GM18909 (cell line): ENCODE results near the gene ZFYVE21.
A peak's percentile ranks its signal among the peaks of the same experiment; 100 is the strongest.
"Not testable (repeated sequence)": the region's sequence is repeated elsewhere in the genome, so short reads cannot be mapped to it uniquely, and the experiment has no call there.

ENCODE experiments used
- ATAC-seq: cut with Tn5 transposase; IDR thresholded peaks from one replicate; pipeline ENCODE4 v1.9.1; 2021; ENCODE audit warnings: mild to moderate bottlenecking; ENCODE audit not compliant: unreplicated experiment, poor library complexity

The ZFYVE21 gene

DNA sequence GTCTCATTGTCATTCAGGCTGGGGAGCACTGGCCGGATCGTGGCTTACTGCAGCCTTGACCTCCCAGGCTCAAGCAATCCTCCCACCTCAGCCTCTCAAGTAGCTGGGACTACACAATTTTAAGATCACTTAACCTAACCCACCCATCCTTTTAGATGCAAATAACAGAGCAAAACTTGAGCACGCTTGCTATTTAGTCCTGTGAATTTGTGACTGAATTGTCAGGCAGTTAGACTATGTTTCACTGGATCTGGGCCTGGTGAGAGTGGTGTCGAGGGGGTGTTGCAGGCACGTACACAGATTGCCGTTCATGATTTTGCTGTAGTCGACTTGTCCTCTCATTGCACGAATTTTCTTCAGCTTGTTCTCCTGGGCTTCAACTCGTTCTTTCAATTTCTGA, 38.2 kb downstream of the ZFYVE21 start:
- ATAC-seq: no peak

DNA sequence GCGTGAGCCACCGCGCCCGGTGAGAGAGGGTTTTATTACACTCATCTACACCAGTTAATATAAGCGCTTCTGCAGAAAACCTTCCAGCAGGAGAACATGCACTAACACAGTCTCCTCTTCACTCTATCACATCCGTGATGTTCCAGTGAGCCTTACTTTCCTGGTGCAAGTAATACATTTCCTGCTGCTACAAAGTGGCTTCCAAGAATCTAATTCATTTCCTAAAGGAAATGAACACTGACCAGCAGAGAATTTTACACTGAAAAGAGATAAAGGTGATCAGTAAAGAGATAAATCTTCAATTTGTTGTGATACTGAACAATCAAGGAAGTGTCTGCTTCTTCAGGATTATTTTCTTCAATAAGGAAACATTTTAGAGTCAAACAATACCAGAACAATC, 39.5 kb downstream of the ZFYVE21 start:
- no peak for ATAC-seq

DNA sequence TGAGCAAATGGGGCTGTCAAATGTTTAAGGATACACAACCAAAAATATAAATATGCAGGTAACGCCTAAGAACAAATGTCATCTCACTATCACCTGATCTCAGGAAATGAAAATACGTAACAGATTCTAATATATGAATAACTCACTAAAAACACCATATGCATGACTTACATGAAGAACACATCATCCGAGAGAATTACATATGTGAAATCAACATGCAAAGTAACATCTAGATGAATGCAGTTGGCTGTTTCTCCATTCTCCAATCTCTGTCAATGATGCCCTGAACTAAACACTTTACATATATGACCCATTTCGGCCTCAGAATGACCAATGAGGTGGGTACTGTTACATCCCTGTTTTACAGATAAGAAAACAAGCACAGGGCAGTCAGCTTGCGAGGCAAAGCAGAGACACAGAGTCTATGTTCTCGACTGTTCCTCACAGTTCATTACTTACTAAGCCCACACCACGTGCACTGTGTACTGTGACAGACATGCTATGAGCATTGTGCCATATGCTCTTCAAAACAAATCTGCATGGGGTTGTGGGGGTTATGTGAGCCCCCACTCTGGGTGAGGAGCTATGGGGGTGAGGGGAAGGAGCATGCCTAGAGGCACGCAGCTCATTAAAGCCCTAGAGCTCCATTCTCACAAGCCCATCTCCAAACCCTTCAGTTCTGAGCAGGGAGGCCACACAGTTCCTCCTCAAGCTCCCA, 42.6 kb downstream of the ZFYVE21 start:
- no peak for ATAC-seq

DNA sequence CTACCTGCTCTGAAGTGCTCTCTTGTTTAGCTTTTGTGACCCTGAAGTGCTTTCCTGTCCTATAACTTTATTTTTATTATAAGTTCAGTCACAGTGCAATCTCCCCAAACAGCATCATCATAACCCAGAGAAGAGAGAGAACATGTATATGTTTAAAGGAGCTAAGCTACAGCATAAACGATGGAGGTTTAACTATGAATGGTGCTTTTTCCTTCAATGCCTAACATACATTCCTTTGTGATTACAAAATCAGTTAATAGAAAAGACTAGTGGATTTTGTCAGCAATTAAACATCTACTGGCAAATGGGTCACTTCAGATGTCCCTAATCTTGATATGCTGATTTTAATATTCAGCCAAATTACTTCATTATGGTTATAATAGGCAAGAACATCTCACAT, 46.4 kb downstream of the ZFYVE21 start:
- ATAC-seq: no peak

DNA sequence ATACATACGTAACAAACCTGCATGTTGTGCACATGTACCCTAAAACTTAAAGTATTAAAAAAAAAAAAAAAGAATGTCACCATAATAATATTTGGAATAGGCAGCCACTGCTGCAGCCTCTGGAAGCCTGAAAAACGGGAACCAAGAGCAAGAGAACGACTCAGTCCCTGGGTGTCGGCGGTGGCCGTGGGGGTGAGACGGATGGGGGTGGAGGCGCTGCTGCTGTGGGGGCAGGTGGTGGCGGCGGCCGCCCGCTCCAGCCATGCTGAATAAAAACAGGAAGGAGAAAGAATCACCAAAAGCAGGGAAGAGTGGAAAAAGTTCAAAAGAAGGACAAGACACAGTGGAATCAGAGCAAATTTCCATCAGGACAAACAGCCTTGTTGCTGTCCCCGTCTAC, 46.9 kb downstream of the ZFYVE21 start:
- ATAC-seq: no peak

DNA sequence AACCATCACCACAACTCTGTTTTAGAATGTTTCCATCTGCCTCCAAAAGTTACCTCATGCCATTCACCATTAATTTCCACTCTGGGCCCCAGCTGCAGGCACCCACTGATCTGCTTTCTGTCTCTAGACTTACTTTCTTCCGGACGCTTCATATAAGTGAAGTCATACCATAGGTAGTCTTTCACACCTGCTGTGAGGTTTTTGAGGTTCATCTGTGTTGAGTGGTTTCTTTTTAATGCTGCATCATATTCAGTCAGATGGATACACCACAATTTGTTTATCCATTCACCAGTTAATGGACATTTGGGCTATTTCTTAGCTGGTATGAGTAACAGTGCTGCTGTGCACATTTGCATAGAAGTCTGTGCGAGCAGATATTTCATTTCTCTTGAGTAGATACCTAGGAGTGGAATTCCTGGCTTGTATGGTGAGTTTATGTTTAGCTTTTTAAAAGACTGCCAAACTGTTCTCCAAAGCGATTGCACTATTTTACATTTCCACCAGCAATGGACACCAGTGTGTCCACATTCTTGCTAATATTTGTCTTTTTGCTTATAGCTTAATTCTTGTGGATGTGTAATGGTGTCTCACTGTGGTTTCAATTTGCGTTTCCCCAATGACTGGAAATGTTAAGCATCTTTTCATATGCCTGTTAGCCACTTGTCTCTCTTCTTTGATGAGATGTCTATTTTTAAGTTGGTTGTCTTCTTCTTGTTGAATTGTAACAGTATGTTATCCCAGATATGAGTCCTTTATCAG, 48.3 kb downstream of the ZFYVE21 start:
- peak; percentile 88 for ATAC-seq

DNA sequence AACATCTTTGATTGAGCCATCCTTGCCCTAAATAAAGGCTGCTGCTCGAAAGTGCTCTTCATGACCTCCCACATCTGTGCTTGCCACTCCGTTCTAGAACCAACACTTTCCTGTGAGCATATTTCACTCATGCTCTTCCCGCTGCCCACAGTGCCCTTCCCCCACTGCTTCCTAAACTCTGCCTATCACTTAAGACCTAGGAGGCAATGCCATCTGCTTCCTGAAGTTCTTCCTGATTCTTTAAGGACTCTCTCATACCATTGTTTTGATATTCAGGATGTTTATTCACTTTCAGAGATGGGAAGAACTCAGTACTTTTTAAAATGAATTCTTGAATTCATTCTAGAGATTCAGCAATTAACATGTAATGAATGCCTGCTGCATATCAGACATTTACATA, 49.9 kb downstream of the ZFYVE21 start:
- ATAC-seq: no peak

DNA sequence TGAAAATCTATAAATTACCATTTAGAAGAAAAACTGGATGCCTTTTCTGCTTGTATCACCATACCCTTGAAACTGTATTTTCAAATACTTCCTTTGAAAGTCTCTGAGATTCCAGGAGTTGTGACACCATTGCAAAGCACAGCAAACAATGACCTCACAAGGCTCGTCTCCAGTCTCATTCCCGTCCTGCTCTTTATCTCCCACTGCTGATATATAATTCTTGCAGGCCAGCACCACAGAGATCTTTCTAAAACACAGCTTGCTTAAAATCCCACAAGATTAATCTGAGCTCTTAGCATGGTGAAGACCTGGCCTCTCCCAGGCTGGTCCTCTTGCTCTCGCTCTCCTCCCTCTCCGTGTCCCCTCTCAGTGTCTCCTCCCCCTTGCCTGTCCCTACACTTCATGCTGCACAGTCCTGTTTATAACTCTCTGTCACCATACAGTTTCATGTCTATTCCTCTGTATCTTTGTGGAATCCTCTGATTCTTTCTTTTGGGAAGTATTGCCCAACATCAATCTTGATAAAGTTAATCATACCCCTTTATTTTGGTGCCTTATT, 51.8 kb downstream of the ZFYVE21 start:
- no peak for ATAC-seq

DNA sequence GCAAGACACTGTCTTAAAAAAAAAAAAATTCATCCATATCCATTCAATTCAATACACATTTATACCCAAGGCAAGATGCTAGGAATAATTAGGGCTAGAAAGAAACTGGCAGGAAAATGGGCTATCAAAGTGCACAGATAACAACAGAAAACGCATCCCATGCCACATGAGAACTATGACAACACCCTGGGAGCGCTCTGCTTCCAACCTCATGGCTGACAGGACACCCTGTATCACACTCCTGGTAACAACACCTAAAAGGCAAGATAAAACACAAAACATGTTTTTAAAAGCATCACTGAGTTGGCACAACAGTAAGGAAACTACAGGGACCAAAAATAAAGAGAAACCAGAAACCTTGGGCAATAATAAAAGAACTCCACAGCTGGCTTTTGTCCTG, 54.9 kb downstream of the ZFYVE21 start:
- ATAC-seq: no peak

DNA sequence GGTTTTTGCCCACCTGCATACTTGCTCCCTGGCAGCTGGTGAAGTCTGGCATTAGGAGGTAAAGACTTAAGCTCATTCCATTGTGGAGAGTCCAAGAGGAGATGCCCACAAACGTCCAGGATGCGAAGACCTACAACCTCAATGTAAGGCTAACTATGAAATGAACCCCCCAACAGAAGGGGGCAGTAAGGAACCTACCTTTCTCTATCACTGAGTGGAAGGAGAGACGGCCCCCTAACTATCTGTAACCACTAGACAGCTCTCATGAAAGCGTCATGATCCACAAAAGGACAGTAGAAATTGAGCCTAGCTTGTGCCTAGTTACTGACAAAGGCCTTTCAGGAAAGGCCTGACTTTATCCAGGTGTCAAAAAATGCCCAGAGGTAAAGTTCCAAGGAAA, 55.3 kb downstream of the ZFYVE21 start:
- ATAC-seq: no peak

DNA sequence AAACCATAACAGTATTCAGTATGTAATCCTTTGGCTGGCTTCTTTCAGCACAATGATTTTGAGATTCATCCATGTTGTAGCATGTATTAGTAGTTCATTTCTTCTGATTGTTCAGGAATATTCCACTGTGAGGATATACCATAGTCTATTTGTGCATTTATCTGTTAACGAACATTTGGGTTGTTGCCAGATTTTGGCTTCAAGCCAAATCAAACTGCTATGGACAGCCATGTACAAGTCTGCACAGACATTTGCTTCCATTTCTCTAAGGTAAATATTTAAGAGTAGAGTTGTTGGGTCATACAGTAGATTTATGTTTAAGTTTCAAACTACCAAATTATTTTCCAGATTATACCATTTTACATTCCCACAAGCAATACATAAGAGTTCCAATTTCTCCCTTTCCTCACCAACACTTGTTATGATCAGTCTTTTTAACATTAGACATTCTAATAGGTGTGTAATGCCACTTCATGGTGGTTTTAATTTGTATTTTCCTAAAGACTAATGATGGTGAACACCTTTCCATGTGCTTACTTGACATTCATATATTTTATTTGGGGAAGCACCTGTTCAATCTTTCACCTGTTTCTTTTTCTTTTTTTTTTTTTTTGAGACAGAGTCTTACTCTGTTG, 56.6 kb downstream of the ZFYVE21 start:
- no peak for ATAC-seq

DNA sequence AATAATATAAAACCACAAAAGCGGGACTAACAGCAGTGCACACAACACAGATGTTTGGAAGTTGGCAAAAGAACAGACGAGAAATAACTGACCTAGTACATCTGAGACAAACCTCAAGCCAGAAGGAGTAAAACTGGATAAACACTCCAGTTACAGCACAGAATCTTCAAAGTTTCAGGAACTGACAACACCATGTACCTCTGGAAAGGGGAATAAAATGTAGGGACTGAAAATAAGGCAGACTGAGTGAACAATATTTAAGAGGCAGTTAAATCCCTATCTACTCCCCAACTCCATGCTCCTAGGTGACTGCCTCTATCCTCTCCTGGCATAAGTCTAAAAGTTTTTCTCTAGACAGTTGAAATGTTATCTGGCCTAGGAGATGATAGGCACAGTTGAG, 57.9 kb downstream of the ZFYVE21 start:
- no peak for ATAC-seq

DNA sequence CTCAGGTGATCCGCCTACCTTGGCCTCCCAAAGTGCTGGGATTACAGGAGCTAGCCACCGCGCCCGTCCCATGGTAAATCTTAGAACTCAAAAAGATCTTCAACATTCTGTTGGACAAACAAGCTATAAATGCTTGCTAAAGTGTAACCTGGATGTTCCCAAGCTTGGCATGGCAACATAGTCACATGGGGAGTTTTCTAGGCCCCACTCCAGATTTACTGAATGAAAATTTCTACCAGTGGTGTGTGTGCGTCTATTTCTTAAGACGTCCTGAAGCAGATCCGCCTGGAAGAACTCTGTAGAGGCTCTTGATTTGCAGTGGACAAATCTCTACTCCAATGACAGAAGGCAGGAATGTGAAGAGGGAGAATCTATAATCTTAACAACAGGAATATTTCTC, 59.9 kb downstream of the ZFYVE21 start:
- no peak for ATAC-seq

DNA sequence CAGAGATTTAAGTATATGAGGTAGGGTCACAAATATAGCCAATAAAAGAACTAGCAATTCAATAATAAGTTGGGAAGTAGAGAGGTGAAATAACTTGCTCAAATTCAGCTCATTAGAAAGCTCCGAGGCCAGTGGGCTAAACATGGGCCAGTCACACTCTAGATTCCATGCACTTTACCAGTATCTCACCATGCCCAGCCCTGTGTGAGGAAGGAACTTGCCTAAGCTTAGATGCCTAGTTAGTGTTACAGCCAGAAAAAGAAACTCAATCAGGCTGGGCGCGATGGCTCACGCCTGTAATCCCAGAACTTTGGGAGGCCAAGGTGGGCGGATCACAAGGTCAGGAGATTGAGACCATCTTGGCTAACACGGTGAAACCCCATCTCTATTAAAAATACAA, 60.7 kb downstream of the ZFYVE21 start:
- not testable (repeated sequence) for ATAC-seq

DNA sequence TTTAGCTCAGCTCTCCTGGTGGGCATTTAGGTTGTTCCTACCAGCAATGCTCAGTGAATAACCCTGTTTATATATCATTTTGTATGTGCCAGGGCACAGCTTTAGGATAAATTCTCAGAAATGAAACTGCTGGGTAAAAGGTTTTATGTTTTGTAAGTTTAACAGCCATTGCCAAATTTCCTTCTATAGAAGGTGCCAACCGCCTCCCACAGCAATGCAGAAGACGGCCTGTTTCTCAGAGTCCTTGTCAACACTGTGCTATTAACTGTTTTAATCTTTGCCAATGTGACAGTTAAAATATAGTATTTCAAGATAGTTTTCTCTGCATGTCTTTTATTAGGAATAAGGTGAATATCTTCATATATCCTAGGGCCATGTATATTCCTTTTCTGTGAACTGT, 66.8 kb downstream of the ZFYVE21 start:
- no peak for ATAC-seq
